Measurements from ENCODE around the gene KCTD14. TPM values are rescaled to one million over a fixed set of nuclear protein-coding genes. Genes with fewer than 3 reads are reported as not detected.

KCTD14 gene
- total RNA-seq (2011; cell fraction: chromatin; rRNA removed; ENCODE audit: low replicate concordance) = 0.40 and 0.51 TPM in 2 replicates
- 0.39 TPM in 1 of 2 replicates, not detected in the other for total RNA-seq (2011; cell fraction: nucleolus; rRNA removed)
- 0.29 TPM in 1 of 2 replicates, not detected in the other for total RNA-seq (2011; cell fraction: nucleoplasm; rRNA removed)
- total RNA-seq (2014; rRNA removed) = 0.08 TPM in 1 of 2 replicates, not detected in the other
- 0.11 TPM in 1 of 2 replicates, not detected in the other for total RNA-seq (2014; rRNA removed; fragmentation: Illumina TruSeq; extraction: Trizol)
- total RNA-seq (2015; rRNA removed; fragmentation: Illumina TruSeq; extraction: Trizol) = 0.14 and 0.15 TPM in 2 replicates
- total RNA-seq (2021) = 0.09 and 0.29 TPM in 2 replicates
- 0.11 and 0.20 TPM in 2 replicates for polyA plus RNA-seq (2011; rRNA removed)
- 0.10 TPM in 1 of 2 replicates, not detected in the other for polyA plus RNA-seq (2011; cell fraction: cytosol; rRNA removed)
- 0.07 and 0.21 TPM in 2 replicates for polyA plus RNA-seq (2011; cell fraction: nucleus; rRNA removed)
- polyA plus RNA-seq (2012) = 0.14 and 0.32 TPM in 2 replicates
- 0.14 and 0.30 TPM in 2 replicates for polyA plus RNA-seq (2014; fragmentation: Illumina TruSeq; extraction: Trizol)
- polyA plus RNA-seq (2014; fragmentation: Nextera tagmentation; extraction: Ambion mirVana) = under 1 TPM in 1 of 2 experiments, not detected in 1; 0.29 TPM
- 0.04 TPM in 1 of 2 replicates, not detected in the other for polyA plus RNA-seq (2014; rRNA removed)
- polyA minus RNA-seq (2011; rRNA and poly(A)+ RNA removed) = 0.18 TPM in 1 of 2 replicates, not detected in the other
- polyA minus RNA-seq (2011; cell fraction: cytosol; rRNA and poly(A)+ RNA removed) = not detected in 2 replicates
- polyA minus RNA-seq (2011; cell fraction: nucleus; rRNA and poly(A)+ RNA removed) = not detected in 2 replicates
- Bru-seq, nascent RNA = percentile 30 among the genes with signal in this experiment
- percentile 55 among the genes with signal in this experiment for BruChase-seq, experiment 1, labeled RNA remaining after a 2-hour chase
- percentile 58 among the genes with signal in this experiment for BruChase-seq, experiment 2, labeled RNA remaining after a 6-hour chase
- long read RNA-seq, experiment 1 = 0 reads
- long read RNA-seq, experiment 2 = 0 reads
- long read RNA-seq, experiment 3 = 0 reads

DNA sequence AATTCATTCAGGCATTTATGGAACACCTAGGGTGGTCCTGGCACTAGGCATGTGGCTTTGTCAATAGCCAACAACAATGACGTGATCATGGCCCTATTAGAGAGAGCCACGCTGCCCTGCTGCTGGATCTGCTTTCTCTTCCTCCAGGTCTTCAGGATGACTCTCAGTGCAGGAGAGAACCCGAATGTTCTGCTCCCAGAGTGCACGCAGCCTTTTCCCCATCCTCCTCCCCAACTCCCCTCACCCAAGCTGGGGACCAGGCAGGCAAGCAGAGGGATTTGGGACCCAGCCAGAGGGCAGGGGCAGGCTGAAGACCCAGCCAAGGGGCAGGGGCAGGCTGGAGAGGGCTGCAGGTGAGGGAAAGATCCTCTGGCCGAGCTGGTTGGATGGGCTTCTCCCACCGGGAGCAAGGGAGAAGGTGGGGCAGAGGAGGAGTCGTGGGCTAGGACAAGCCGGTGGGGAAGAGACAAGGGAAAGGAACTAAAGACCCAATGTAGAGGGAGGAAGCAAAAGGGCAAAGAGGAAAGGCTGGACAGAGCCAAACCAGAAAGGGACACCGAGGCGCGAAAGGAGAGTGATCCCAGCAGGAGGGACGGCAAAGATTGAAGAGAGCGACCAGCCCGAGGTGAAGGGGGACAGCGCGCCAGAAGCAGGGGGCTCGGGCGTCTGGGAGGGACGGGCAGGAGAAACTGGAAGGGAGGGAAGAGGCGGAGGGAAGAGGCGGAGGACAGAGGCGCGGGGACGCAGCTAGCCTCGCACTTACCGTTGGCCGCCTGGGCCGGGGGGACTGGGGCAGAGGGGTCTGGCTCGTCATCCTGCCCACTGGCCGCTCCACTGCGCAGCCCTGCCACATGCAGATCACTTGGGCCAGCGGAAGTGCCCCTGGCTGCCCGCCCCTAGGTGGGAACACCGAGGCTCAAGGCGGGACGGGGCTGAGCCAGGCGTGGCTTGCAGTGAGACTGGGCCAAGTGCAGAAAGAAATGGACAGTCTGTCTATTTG is at the start of gene KCTD14:
TSS of gene KCTD14 (minus strand) at position 880 of the 1,000 bp plus-strand sequence. CDS start at position 853, 27 bp downstream.
- Histone ChIP-seq H3K27me3 (ENCODE audit: control insufficient read depth in 2 of 2, insufficient read depth in 2 of 2, low read length in 2 of 2) (no peaks in the 10 kb centered on the region), H3K9me1 (ENCODE audit: control insufficient read depth, insufficient read depth, low read length) (no peaks in the 10 kb centered on the region), H3K27ac (ENCODE audit: extremely low read depth, low read depth, low read length) (no peak within 1 kb of the TSS), H3K36me3 (ENCODE audit: control insufficient read depth, insufficient read depth, low read length) (no peaks in the 10 kb centered on the region), H4K20me1 (replicated peaks; ENCODE audit: control insufficient read depth, insufficient read depth, low read length) (no peaks in the 10 kb centered on the region), H3K4me1 (replicated peaks in 1 of 2; ENCODE audit: control insufficient read depth in 2 of 2, insufficient read depth in 2 of 2, low read length in 2 of 2) (peaks cover 0 to 5% of the 10 kb centered on the region in 2 experiments; a peak in 1 of 5 replicates), H2AFZ (ENCODE audit: low read depth, low read length) (no peak within 1 kb of the TSS), H3K4me2 (ENCODE audit: insufficient read depth, low read length) (no peak within 1 kb of the TSS), H3K9me3 (replicated peaks; ENCODE audit: control insufficient read depth, insufficient read depth, low read depth, low read length) (no peaks in the 10 kb centered on the region; the same call in 1 of the 2 replicates), H3K79me2 (ENCODE audit: control insufficient read depth, insufficient read depth, low read length) (no peaks in the 10 kb centered on the region), H3K9ac (ENCODE audit: insufficient read depth in 1 of 2, low read depth in 2 of 2, low read length in 2 of 2) (peak within 1 kb of the TSS in 1 of 2 experiments; percentile 78; a peak in 2 of 4 replicates), H3K4me3 (no peak within 1 kb of the TSS)
- BruUV-seq (replicated peaks) = no TSS peak
- CTCF ChIA-PET (ENCODE audit: low intra/inter-chr PET ratio) = no interaction called here
- FAIRE-seq (no peak), DNase-seq (ENCODE audit: extremely low read depth in 1 of 4, low spot score in 3 of 4) (no peak), ATAC-seq (no peak; the same call in 2 of the 3 replicates)
- TF ChIP-seq STAG1 (CRISPR knock-in tag; IDR thresholded peaks at IDR 0.05; ENCODE audit: borderline replicate concordance) (no peak), ZBTB40 (IDR thresholded peaks at IDR 0.05) (no peak), ZBTB40 (CRISPR knock-in tag; IDR thresholded peaks at IDR 0.05) (no peak), POLR2A (conservative IDR thresholded peaks at IDR 0.05) (no peak), ZNF551 (CRISPR knock-in tag; IDR thresholded peaks at IDR 0.05) (no peak), PCBP1 (IDR thresholded peaks at IDR 0.05; ENCODE audit: low read depth, low read length, poor library complexity, severe bottlenecking) (peak; percentile 27), CBX3 (IDR thresholded peaks at IDR 0.05; ENCODE audit: borderline replicate concordance in 1 of 2, low read length in 2 of 2) (no peak)
- 59% methylated on average over 26 of the region's 37 CpGs for WGBS (ENCODE audit: insufficient coverage, low coverage, missing lambda C conversion rate)
- in situ Hi-C loops (cut with MboI) (no loop called here), intact Hi-C loops (cut with micrococcal nuclease) (no loop called here)
- POLR2A ChIA-PET = interaction anchor here (1.2 kb wide), 1 partner anchor 15 kb away, joined by 3 read pairs; no protein-coding TSS in a partner anchor
